ENCODE results near the gene TAMALIN.

The TAMALIN gene

DNA sequence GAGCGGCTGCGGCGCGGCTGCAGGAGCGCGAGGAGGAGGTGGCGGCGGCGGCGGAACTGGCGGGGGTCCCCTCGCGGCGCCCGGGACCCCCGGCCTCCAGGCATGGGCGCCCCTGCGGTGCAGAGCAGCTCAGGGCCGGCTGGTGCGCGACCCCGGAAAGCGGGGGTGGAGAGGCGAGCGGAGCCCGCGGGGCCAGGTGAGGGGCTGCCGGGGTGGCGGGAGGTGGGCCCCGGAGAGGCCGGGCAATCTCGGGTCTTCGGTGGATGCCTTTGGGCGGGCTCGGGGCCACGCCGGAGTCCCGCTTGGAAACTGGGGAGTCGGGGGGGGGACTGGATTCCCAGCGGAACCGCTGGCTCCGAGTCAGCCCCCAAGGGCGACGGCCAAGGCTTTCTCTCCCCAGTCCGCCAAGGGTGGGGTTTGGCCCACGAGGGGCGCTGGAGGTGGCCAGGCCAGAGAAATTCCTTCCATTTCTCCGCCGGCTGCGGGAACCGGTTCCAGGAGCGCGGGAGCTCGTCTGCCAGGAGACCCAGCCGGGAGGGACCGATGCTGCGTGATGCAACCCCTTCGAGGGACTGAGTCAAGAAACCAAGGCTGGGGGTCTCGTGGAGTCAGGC, 30.6 kb downstream of the TAMALIN start:
- no peak for TF ChIP-seq POLR2A (IDR thresholded peaks at IDR 0.05; ENCODE audit: extremely low read depth, insufficient read length)
- TF ChIP-seq, protein P1, sequence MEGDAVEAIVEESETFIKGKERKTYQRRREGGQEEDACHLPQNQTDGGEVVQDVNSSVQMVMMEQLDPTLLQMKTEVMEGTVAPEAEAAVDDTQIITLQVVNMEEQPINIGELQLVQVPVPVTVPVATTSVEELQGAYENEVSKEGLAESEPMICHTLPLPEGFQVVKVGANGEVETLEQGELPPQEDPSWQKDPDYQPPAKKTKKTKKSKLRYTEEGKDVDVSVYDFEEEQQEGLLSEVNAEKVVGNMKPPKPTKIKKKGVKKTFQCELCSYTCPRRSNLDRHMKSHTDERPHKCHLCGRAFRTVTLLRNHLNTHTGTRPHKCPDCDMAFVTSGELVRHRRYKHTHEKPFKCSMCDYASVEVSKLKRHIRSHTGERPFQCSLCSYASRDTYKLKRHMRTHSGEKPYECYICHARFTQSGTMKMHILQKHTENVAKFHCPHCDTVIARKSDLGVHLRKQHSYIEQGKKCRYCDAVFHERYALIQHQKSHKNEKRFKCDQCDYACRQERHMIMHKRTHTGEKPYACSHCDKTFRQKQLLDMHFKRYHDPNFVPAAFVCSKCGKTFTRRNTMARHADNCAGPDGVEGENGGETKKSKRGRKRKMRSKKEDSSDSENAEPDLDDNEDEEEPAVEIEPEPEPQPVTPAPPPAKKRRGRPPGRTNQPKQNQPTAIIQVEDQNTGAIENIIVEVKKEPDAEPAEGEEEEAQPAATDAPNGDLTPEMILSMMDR (IDR thresholded peaks at IDR 0.05; ENCODE audit: low read depth, low read length), result no peak
- no peak for TF ChIP-seq MYC (IDR thresholded peaks at IDR 0.05; ENCODE audit: low read depth, low read length)
- TF ChIP-seq, protein P2, sequence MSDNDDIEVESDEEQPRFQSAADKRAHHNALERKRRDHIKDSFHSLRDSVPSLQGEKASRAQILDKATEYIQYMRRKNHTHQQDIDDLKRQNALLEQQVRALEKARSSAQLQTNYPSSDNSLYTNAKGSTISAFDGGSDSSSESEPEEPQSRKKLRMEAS (IDR thresholded peaks at IDR 0.05; ENCODE audit: low read depth, low read length), result no peak
- peak overlapping the region; percentile 30 for H3K4me3 ChIP-seq (ENCODE audit: low read depth, low read length)
- DNase-seq (ENCODE audit: low read depth), result no peak

DNA sequence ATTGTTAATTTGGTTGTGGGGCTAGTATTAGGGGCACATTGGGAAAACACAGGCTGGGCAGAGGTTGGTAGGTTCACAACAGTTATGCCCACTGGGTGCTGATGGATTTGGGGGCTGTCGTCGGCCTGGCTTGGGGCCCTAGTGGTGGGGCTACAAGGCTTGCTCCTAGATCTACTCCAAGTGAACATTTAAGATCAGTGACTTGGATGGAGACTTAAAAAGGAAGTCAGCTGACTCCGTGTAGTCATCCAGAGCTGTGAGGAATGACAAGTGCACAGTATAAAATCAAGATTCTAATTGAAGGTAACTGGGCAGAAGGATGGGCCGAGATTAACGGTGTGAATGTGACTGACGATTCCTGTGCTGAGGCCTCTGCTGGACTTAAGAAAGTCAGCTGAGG, 31.7 kb downstream of the TAMALIN start:
- H3K4me3 ChIP-seq (ENCODE audit: low read depth, low read length), result no peak overlapping the region
- no peak for DNase-seq (ENCODE audit: low read depth)
- TF ChIP-seq, protein P2 (IDR thresholded peaks at IDR 0.05; ENCODE audit: low read depth, low read length), result no peak
- TF ChIP-seq, protein P1 (IDR thresholded peaks at IDR 0.05; ENCODE audit: low read depth, low read length), result no peak
- TF ChIP-seq POLR2A (IDR thresholded peaks at IDR 0.05; ENCODE audit: extremely low read depth, insufficient read length), result no peak
- TF ChIP-seq MYC (IDR thresholded peaks at IDR 0.05; ENCODE audit: low read depth, low read length), result no peak

GRCh38 chr12:52041035-52041434, 34.3 kb downstream of the TAMALIN start:
- TF ChIP-seq, protein P1 (IDR thresholded peaks at IDR 0.05; ENCODE audit: low read depth, low read length), result no peak
- DNase-seq (ENCODE audit: low read depth), result no peak
- no peak overlapping the region for H3K4me3 ChIP-seq (ENCODE audit: low read depth, low read length)

- no peak overlapping the region for H3K4me3 ChIP-seq (ENCODE audit: low read depth, low read length)
- TF ChIP-seq MYC (IDR thresholded peaks at IDR 0.05; ENCODE audit: low read depth, low read length), result no peak
- TF ChIP-seq, protein P1 (IDR thresholded peaks at IDR 0.05; ENCODE audit: low read depth, low read length), result peak; percentile 0
- peak; percentile 59 for DNase-seq (ENCODE audit: low read depth)
These were observed 35.0 kb downstream of the TAMALIN start for GRCh38 chr12:52041695-52042123.

DNA sequence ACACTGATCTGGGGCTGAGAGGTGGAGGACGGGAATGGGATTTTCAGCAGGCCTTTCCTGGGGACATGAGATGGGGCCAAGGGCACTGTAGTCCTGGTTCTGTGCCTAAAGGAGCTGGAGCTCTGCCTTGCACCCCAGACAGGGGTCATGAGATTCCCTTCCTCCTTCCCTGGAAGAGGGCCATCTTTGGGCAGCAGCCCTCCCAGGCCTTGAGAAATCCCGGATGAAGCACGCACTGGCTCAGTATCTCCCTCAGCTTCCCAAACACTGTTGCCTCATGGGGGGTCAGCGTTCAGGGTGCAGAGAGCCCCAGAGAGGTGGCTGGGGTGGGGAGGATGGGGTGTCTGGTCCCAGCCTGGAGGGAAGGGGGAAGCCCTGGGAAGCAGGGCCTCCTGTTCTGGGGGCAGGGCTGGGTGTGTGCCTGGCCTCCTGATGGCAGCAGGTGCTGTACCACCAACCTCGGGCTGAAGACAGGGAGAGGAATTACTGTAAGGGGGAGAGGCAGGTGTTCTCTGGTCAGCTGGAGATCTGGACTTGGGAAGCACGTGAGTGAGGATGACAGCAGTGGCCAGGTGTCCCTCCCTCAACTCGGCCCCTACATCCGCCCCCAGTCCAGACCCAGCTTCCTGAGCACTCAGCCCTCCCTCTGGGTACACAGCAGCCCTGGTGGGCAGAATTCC, 36.1 kb downstream of the TAMALIN start:
- DNase-seq (ENCODE audit: low read depth), result no peak
- TF ChIP-seq, protein P1 (IDR thresholded peaks at IDR 0.05; ENCODE audit: low read depth, low read length), result no peak
- TF ChIP-seq POLR2A (IDR thresholded peaks at IDR 0.05; ENCODE audit: extremely low read depth, insufficient read length) (no peak), MYC (IDR thresholded peaks at IDR 0.05; ENCODE audit: low read depth, low read length) (no peak)
- TF ChIP-seq, protein P2 (IDR thresholded peaks at IDR 0.05; ENCODE audit: low read depth, low read length), result no peak
- H3K4me3 ChIP-seq (ENCODE audit: low read depth, low read length), result no peak overlapping the region

Measured in NB4 (cell line).